ENCODE measurements around the gene C1orf53. TPM values are rescaled to one million over a fixed set of nuclear protein-coding genes. Genes with fewer than 3 reads are reported as not detected.
A peak's percentile ranks its signal among the peaks of the same experiment; 100 is the strongest.

The C1orf53 gene
- total and polyA plus RNA-seq, 2 of the 8 experiments (the other 6 are each of a cell fraction or from before 2014, with no cell fraction given) = 0.56 to 1.3 TPM

DNA sequence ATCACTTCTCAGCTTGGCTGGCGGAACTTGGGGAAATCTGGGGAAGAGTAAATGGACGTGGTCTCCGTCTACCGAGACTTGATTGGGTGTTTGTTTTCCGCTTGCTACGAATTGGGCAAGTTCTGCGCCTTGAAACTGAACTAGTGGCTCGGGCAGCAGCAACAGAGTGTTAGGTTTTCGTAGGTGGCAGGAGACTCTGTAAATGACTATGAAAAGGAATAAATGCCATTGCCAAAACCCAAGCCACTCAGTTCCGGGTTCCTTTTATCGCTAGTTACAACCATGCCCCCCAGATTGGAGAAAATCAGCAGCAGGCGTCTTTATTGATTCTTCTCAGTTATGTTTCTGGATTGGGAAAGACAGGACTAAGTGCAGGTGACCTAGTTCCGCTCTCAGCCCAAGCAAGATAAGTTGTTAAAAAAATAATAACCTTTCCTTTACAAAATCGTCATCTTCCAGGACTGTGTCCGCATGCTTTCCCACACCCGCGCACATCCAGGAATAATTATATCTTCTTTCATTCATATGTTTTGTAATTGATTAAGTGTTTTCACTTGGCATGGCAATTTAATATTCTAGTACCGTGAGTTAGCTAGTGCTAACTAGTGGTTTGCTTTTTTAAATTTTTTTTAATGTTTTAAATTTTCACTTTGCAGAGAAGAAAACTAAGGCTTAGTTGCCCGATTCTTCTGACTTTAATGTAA lies 18.1 kb downstream of the C1orf53 start:
- Histone ChIP-seq H2BK120ac (replicated peaks; ENCODE audit: low read depth, low read length) (no peak overlapping the region), H2BK12ac (ENCODE audit: low read depth, low read length) (0 out of 2 replicates have a peak overlapping the region, but pooled peaks have one; percentile 92), H3K56ac (replicated peaks; ENCODE audit: insufficient read length, low read depth, low read length) (no peak overlapping the region), H3K9me3 (ENCODE audit: insufficient read depth in 2 of 2, low read depth in 1 of 2, low read length in 1 of 2) (no peaks in the 10 kb centered on the region), H3K27me3 (replicated peaks in 1 of 4; ENCODE audit: control insufficient read depth in 3 of 4, extremely low read depth in 1 of 4, insufficient read depth in 3 of 4, low read length in 3 of 4) (peaks cover 68 to 78% (median 76%) of the 10 kb centered on the region in 4 experiments), H3K36me3 (ENCODE audit: control insufficient read depth in 2 of 4, insufficient read depth in 4 of 4, low read length in 3 of 4) (peaks cover 0 to 2% (median 0%) of the 10 kb centered on the region in 4 experiments; a peak in 1 of 8 replicates), H4K91ac (replicated peaks; ENCODE audit: insufficient read length, low read length) (no peak overlapping the region), H3K23me2 (ENCODE audit: low read depth, low read length) (peaks cover 5% of the 10 kb centered on the region), H2BK5ac (ENCODE audit: low read depth, low read length) (no peak overlapping the region), H3K18ac (ENCODE audit: extremely low read depth, low read length) (no peak overlapping the region), H3K4me3 (ENCODE audit: extremely low read depth in 1 of 4, insufficient read depth in 2 of 4, low read depth in 3 of 4, low read length in 4 of 4) (peak overlapping the region; percentile 29 to 55 (median 34); a peak in 6 of 8 replicates), H3K4me2 (ENCODE audit: insufficient read depth in 1 of 2, low read depth in 2 of 2, low read length in 2 of 2) (peak overlapping the region; percentile 68 to 81), H3K4me1 (replicated peaks in 1 of 4; ENCODE audit: control insufficient read depth in 3 of 4, insufficient read depth in 4 of 4, low read length in 3 of 4) (peaks cover 13 to 37% (median 20%) of the 10 kb centered on the region in 4 experiments), H3K79me1 (ENCODE audit: low read depth, low read length) (no peaks in the 10 kb centered on the region), H2BK15ac (ENCODE audit: low read length) (no peak overlapping the region), H3K27ac (ENCODE audit: low read depth, low read length) (no peak overlapping the region), H3K23ac (ENCODE audit: insufficient read length) (no peak overlapping the region), H3K79me2 (ENCODE audit: control insufficient read depth in 1 of 2, insufficient read depth in 2 of 2, low read length in 2 of 2) (no peaks in the 10 kb centered on the region), H4K8ac (ENCODE audit: extremely low read depth, insufficient read depth, low read length) (no peak overlapping the region), H2BK20ac (ENCODE audit: low read length) (no peak overlapping the region), H3K14ac (ENCODE audit: insufficient read length) (no peak overlapping the region), H2AFZ (ENCODE audit: low read length) (no peak overlapping the region), H2AK5ac (ENCODE audit: low read depth, low read length) (no peak overlapping the region), H4K5ac (ENCODE audit: insufficient read length, low read depth, low read length) (no peak overlapping the region), H4K20me1 (replicated peaks in 1 of 2; ENCODE audit: control insufficient read depth in 1 of 2, insufficient read depth in 2 of 2, low read length in 2 of 2) (peaks cover 3% of the 10 kb centered on the region in 2 experiments), H3K4ac (replicated peaks; ENCODE audit: insufficient read length, low read depth, low read length) (no peak overlapping the region), H3K9ac (replicated peaks in 1 of 4; ENCODE audit: extremely low read depth in 1 of 4, low read depth in 3 of 4, low read length in 3 of 4) (no peak overlapping the region)
- TF ChIP-seq SAP30 (IDR thresholded peaks at IDR 0.05; ENCODE audit: insufficient read depth, insufficient replicate concordance, low read length) (no peak), NANOG (IDR thresholded peaks at IDR 0.05; ENCODE audit: insufficient read depth, low read depth, low read length, poor library complexity, severe bottlenecking) (no peak), SP4 (IDR thresholded peaks at IDR 0.05; ENCODE audit: low read length) (no peak)
- no peak for DNase-seq (ENCODE audit: low read depth in 1 of 2, low spot score in 2 of 2)
- WGBS, 2 experiments (ENCODE audit: extremely low coverage in 1 of 2, insufficient coverage in 1 of 2, insufficient read length in 1 of 2, insufficient replicate concordance in 2 of 2, low coverage in 1 of 2, low lambda C conversion rate in 2 of 2, missing lambda C conversion rate in 1 of 2) = 12% methylated on average over 19 of the region's 19 CpGs; no CpG with 5 or more reads in 1 of the 2 experiments
- ChIA-PET POLR2A (ENCODE audit: partially characterized antibody) (interaction anchor here (1.0 to 1.4 kb wide), 4 partner anchors 9 to 18 kb away, joined by 3 to 4 read pairs (median 4); partner anchors contain the start of gene C1orf53), CTCF (ENCODE audit: partially characterized antibody) (interaction anchor here (0.9 to 2.3 kb wide), 9 partner anchors 9 to 769 kb away, joined by 3 to 11 read pairs (median 4); partner anchors contain the start of gene C1orf53)
- no peak for FAIRE-seq
